GDM1 (cell line): Measurements from ENCODE around the gene CD72.

Experiments
- DNase-seq: peaks from one replicate; lab custom pipeline; 2025; lab: John Stamatoyannopoulos, UW

Gene CD72

GRCh38 chr9:35618325-35618727 lies at the start of gene CD72:
TSS of gene CD72 (minus strand) at chr9:35618413. CDS start at chr9:35618303, 110 bp downstream.
- peak; percentile 49 for DNase-seq

- no peak for DNase-seq
Measured at GRCh38 chr9:35667939-35668338, 49.7 kb upstream of the CD72 start.

- no peak for DNase-seq
Measured at GRCh38 chr9:35666549-35666948, 48.3 kb upstream of the CD72 start.

DNA sequence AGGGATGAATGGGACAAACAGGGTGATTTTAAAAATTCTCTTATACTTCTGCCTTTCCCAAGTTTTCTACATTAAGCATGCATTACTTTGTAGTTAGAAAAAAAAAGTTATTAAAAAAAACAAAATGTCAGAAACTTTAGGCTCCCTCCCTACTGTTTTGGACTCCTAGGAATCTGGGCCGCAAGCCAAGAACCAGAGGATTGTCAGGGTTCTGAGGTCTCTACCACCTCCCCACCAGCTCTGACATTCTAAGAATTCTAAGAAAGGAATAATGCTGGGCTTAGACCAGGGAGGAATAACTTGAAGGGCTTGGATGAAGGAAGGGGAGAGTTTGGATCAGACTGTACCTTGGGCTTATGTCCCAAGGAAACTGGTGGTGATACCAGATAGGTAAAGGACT lies 47.8 kb upstream of the CD72 start:
- no peak for DNase-seq

GRCh38 chr9:35665471-35665818 lies 47.2 kb upstream of the CD72 start:
- no peak for DNase-seq

GRCh38 chr9:35664531-35665470 lies 46.6 kb upstream of the CD72 start, which contains the start of gene ARHGEF39:
TSS of gene ARHGEF39 (minus strand) at chr9:35665195. CDS start at chr9:35665169, 26 bp downstream.
- DNase-seq: peak; percentile 77

- no peak for DNase-seq
Measured at GRCh38 chr9:35662437-35662836, 44.2 kb upstream of the CD72 start.

DNA sequence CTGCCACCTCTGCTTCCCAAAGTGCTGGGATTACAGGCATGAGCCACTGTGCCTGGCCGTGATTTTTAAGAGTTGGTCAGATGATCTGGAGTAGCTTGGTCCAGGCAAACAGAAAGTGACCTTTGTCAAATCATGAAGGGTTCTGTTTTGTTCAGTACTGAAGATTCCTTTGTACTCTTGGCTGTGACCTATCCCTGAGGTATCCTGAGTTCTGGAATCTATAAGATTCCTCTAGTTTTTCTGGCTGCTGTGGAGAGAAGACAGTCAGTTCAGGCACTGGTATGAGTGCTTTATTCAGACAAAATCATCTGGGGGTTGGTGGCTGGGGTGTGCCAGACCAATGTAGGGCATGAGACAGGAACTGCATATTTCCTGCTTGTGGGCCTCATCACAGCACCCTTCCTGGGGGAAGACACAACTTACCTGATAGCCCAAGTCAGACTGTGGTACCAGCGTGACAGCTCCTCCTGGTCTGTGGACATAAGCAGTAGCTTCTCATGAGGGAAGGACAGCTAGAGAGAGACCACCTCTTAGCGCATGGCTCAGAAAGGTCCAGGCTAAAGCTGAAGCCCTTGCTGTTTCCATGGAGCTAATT lies 43.6 kb upstream of the CD72 start:
- DNase-seq: no peak

- no peak for DNase-seq
Measured at GRCh38 chr9:35660966-35661415, 42.8 kb upstream of the CD72 start.

DNA sequence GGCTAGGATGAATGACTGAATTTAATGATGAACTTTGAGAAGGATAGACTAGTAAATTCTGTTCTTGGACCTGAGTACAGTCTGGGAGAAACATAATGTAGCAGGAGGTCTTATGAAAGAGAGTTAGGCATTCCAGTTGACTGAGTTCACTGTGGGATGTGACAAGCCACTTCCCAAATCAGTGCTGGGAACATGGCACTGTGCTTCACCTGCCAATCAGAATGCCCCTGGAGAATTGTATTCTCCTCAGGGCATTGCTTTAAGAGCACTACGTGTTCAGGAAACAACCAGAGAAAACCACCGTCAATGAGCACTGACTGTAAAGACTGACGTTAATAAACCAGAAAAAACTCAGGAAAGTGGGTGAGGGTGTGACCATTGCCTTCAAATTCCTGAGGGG lies 41.1 kb upstream of the CD72 start:
- no peak for DNase-seq

DNA sequence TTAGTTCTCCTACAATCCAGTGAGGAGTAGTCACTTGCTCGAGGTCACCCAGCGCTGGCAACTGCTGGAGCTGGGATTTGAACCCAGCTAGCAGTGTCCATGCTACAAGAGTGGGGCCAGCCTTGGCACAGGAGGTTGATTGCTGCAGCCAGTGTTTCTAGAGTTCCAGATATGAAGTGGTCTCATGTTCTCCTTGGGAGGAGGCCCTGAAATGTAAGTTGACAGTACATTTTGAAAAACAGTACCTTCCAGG lies 40.7 kb upstream of the CD72 start:
- no peak for DNase-seq

GRCh38 chr9:35658137-35658967 lies 40.1 kb upstream of the CD72 start, which contains the start of gene CCDC107:
TSS of gene CCDC107 (plus strand) at chr9:35658292. CDS start at chr9:35658380, 88 bp downstream.
- peak; percentile 78 for DNase-seq

GRCh38 chr9:35657546-35658136 lies 39.4 kb upstream of the CD72 start, which contains the start of gene RMRP:
TSS of gene RMRP (minus strand) at chr9:35658019.
- peak; percentile 96 for DNase-seq

GRCh38 chr9:35656831-35657545 lies 38.8 kb upstream of the CD72 start:
- DNase-seq: no peak

GRCh38 chr9:35656348-35656747 lies 38.1 kb upstream of the CD72 start:
- DNase-seq: no peak

DNA sequence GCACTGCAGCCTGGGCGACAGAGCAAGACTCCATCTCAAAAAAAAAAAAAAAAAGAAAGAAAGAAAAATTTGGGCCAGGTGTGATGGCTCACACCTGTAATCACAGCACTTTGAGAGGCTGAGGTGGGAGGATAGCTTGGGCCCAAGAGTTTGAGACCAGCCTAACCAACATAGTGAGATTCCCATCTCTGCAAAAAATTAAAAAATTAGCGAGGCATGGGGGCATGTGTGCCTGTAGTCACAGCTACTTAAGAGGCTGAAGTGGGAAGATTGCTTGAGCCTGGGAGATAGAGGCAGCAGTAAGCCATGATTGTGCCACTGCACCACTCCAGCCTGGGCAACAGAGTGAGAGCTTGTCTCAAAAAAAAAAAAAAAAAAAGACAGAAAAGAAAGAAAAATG lies 35.4 kb upstream of the CD72 start:
- no peak for DNase-seq

DNA sequence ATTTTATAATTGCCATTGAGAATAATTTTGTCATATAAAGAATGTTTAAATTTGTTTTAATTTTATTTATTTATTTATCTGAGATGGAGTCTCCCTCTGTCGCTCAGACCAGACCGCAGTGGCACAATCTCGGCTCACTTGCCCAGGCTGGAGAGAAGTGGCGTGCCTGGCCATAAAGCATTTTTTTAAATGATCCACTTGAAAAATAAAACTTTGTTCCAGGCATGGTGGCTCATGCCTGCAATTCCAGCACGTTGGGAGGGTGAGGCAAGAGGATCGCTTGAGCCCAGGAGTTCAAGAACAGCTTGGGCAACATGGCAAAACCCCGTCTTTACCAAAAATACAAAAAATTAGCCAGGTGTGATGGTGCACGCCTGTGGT lies 34.6 kb upstream of the CD72 start:
- DNase-seq: no peak

DNA sequence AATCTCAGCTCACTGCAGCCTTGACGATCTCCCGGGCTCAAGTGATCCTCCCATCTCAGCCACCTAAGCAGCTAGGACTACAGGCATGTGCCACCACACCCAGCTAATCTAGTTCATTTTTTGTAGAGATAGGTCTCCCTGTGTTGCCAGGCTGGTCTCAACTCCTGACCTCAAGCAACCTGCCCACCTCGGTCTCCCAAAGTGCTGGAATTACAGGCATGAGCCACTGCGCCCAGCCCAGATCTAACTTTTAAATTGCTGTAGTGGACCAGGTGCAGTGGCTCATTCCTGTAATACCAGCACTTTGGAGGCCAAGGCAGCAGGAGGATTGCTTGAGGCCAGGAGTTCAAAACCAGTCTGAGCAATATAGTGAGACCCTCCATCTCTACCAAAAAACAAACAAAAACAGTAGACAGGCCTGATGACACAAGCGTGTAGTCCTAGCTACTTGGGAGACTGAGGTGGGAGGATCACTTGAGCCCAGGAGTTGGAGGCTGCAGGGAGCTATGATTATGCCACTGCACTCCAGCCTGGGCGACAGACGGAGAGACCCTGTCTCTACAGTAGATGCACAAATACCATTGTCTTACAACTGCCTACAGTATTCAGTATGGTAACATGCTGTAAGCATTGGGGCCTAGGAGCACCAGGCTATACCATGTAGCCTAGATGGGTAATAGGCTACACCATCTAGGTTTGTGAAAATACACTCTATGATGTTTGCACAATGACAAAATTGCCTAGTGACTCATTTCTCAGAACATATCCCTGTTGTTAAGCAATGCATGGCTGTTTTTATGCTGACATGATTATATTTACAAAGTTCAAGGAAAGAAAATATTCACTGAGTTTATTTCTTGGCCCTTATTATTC lies 34.0 kb upstream of the CD72 start:
- no peak for DNase-seq

DNA sequence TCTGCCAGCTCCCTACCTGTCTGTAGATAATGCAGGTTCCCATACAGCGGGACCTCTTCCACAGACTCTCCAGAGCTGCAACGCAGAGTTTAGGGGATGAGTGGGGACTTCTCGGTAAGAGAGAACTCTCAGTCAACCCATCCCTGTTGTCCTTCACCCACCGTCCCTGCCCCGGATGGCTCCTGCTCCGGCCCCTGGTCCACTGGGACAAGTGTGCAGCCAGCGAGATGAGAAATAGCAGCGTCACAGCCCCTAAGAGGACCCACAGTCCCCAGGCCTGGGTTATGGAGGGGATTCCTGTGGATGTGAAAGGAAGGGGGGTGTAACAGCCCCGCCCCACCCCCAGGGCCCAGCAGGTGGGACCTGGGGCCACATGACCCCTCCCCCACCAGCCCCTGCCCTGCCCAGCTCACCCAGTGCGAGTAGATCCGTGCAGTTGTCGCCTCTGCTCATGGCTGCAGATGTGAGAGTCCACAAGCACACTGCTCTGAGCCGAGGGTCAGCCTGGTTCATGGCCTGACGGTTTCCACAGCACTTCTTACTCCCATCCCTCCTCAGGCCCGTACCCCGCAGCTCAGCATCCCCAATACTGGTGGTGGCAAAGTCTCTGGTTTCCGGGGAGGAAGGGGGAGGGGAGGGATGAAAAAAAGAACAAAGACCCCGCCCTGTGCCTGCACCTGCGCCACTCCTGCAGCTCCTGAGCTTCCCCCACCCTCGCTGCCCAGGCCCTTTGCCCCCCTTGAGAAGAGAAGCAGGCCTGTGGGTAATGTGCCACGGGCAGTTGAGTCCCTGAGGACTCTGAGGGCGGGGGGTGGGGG lies 32.3 kb upstream of the CD72 start, which contains the start of gene SIT1:
Gene SIT1, minus strand, starts transcription at position 591 of the 818 bp plus-strand sequence. Its CDS starts 78 bp downstream, at position 513.
- DNase-seq: no peak
